HG03521 (cell line): ENCODE measurements around the gene TAS2R40.
"Not testable (repeated sequence)": the region's sequence is repeated elsewhere in the genome, so short reads cannot be mapped to it uniquely, and the experiment has no call there.

ENCODE experiments used
- ATAC-seq: cut with Tn5 transposase; IDR thresholded peaks from one replicate; pipeline ENCODE4 v1.9.1; 2021; ENCODE audit warnings: mild to moderate bottlenecking, moderate library complexity; ENCODE audit not compliant: unreplicated experiment

Gene TAS2R40

GRCh38 chr7:143248761-143249354 lies 27.0 kb downstream of the TAS2R40 start:
- ATAC-seq = no peak

- no peak for ATAC-seq
Observed at GRCh38 chr7:143250199-143250598, 28.4 kb downstream of the TAS2R40 start.

GRCh38 chr7:143250822-143251221 lies 29.0 kb downstream of the TAS2R40 start:
- no peak for ATAC-seq

- ATAC-seq = no peak
Observed at GRCh38 chr7:143252006-143252405, 30.2 kb downstream of the TAS2R40 start.

GRCh38 chr7:143255564-143255963 lies 33.7 kb downstream of the TAS2R40 start:
- ATAC-seq = no peak

- ATAC-seq = no peak
Observed at GRCh38 chr7:143256325-143256724, 34.5 kb downstream of the TAS2R40 start.

- ATAC-seq = peak; percentile 61
Observed at GRCh38 chr7:143256932-143257331, 35.1 kb downstream of the TAS2R40 start.

- ATAC-seq = no peak
Observed at GRCh38 chr7:143257501-143257900, 35.7 kb downstream of the TAS2R40 start.

- ATAC-seq = no peak
Observed at GRCh38 chr7:143258831-143259230, 37.0 kb downstream of the TAS2R40 start.

- no peak for ATAC-seq
Observed at GRCh38 chr7:143259765-143260164, 37.9 kb downstream of the TAS2R40 start.

GRCh38 chr7:143261901-143262300 lies 40.1 kb downstream of the TAS2R40 start:
- no peak for ATAC-seq

GRCh38 chr7:143263266-143264195 lies 41.7 kb downstream of the TAS2R40 start, which contains the start of gene GSTK1:
Gene GSTK1 (plus strand): TSS chr7:143263441. CDS start chr7:143263514, 73 bp downstream.
- ATAC-seq = peak; percentile 93

- not testable (repeated sequence) for ATAC-seq
Observed at GRCh38 chr7:143264196-143264568, 42.3 kb downstream of the TAS2R40 start.

- no peak for ATAC-seq
Observed at GRCh38 chr7:143265017-143265693, 43.3 kb downstream of the TAS2R40 start.

GRCh38 chr7:143269251-143269650 lies 47.4 kb downstream of the TAS2R40 start:
- no peak for ATAC-seq

GRCh38 chr7:143271240-143271639 lies 49.4 kb downstream of the TAS2R40 start:
- ATAC-seq = no peak
